Ovary (tissue), 9 donors: ENCODE measurements around the gene IFIT2. TPM values are rescaled to one million over a fixed set of nuclear protein-coding genes. Genes with fewer than 3 reads are reported as not detected.

Source experiments
- DNase-seq, 5 donors: peaks; one replicate each; pipeline ENCODE4 v3.0.0-alpha.2; 2019 to 2020
- H3K27ac ChIP-seq, 2 donors: fragments of 200-600 bp; one replicate each; pipeline versions ENCODE4 v1.5.1 to v1.8.0; 2019 to 2022
- H3K27me3 ChIP-seq: fragments of 200-600 bp; one replicate; pipeline ENCODE4 v1.8.0; 2022
- H3K36me3 ChIP-seq: fragments of 200-600 bp; sonication (generic); one replicate; pipeline ENCODE4 v1.5.1; 2019
- H3K4me1 ChIP-seq: one replicate; pipeline ENCODE4 v1.8.1; 2013; ENCODE audit warnings: mild to moderate bottlenecking, moderate library complexity; ENCODE audit not compliant: insufficient read depth
- H3K4me3 ChIP-seq: fragments of 200-600 bp; sonication (generic); one replicate; pipeline ENCODE4 v1.5.1; 2017
- H3K9me3 ChIP-seq, 2 donors: fragments of 200-600 bp in 1 of 2; sonication (generic) in 1 of 2; one replicate each; pipeline versions ENCODE4 v1.5.1 to v1.8.1; 2013 to 2019; ENCODE audit warnings: mild to moderate bottlenecking in 1 of 2, moderate library complexity in 1 of 2
- EP300 ChIP-seq: sonication (generic); formaldehyde crosslinking; IDR thresholded peaks from one replicate; pipeline ENCODE4 v1.6.1; 2017; ENCODE audit warnings: antibody characterized with exemption
- POLR2A ChIP-seq: fragments of 450-650 bp; IDR thresholded peaks from one replicate; pipeline ENCODE4 v1.6.1; 2017; ENCODE audit warnings: antibody characterized with exemption, mild to moderate bottlenecking, moderate library complexity
- WGBS, 3 donors: extraction: QIAGEN DNeasy Blood & Tissue Kit in 1 of 3; methylation state at CpG; one replicate each; pipeline versions ENCODE4 v1.1.5 to v1.1.7; 2013 to 2017; 5-methylcytosine and 5-hydroxymethylcytosine counted together
- intact Hi-C, 4 donors: fragments of 100-400 bp; cut with DNase I; formaldehyde crosslinking; loops; one replicate each; pipeline versions ENCODE4 v1.11.0 to v1.15.1; 2022 to 2023
- polyA plus RNA-seq, 2 donors: library from polyadenylated mRNA; stranded (reverse); fragments of 200-250 nt in 1 of 2; fragments of 350-450 nt in 1 of 2; fragmentation: Illumina TruSeq in 1 of 2; extraction: RNeasy Lipid Tissue Mini Kit (QIAGEN cat#74804) in 1 of 2; gene quantifications; one replicate each; pipeline ENCODE4 v1.2.3, GENCODE V29; 2013 to 2014
- total RNA-seq, 7 donors: library from RNA; depleted of rRNA in 2 of 7; stranded (reverse); fragments of >200 nt in 2 of 7; fragmentation: NEBNext Ultra II Directional in 3 of 7; extraction: Animal tissue kit (Norgen Biotek cat#: 25700) in 3 of 7; gene quantifications; one replicate each; pipeline versions ENCODE4 v1.1.0 to v1.2.4, GENCODE V29; 2016 to 2023
- TF ChIP-seq, protein P1 (sequence below), 3 donors: fragments of 450-650 bp in 2 of 3; fragments of 200-600 bp in 1 of 3; IDR thresholded peaks; one replicate each; pipeline versions ENCODE4 v1.5.1 to v1.8.0; 2016 to 2022; ENCODE audit warnings: antibody characterized with exemption in 3 of 3, mild to moderate bottlenecking in 1 of 3
- donor health status: DM: no; HTN: no; CAD: no; lungs with moderate emphysema.
- donor health status: DM: no; HTN: no; CAD: no.
- donor health status: Bipolar disorder and iron deficiency.
- donor health status: DM: yes; HTN: yes; CAD: no.
- donor health status: DM: no; HTN: no; CAD: no.
- donor health status: DM: yes; HTN: yes; CAD: no.

The IFIT2 gene
- total and polyA plus RNA-seq, 9 donors, result 2.1 to 21.3 (median 6.2) TPM

DNA sequence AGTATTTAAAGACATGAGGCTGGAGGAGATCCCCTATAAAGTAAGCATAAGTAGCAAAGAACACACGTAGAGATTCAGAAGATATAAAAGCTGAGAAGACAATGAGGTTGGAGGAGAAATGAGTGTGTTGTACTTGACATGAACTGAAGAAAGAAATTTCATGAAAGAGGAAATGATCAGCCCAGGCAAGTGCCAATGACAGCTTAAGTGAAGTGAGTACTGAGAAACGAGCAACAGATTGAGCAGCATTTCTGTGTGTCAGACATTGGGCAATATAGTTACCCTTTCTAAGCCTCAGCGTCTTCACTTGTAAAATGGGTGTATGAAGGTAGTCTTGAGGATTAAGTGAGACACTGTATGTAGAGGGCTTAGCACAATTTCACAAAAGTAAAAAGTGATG, 45.5 kb upstream of the IFIT2 start:
- no peaks in the 10 kb centered on the region for H3K27me3 ChIP-seq
- H3K36me3 ChIP-seq, result no peaks in the 10 kb centered on the region
- no peak for DNase-seq
- H3K4me3 ChIP-seq, result no peak overlapping the region
- H3K4me1 ChIP-seq, result peaks cover 1% of the 10 kb centered on the region
- H3K9me3 ChIP-seq, result no peaks in the 10 kb centered on the region
- TF ChIP-seq EP300 (no peak), POLR2A (no peak)
- TF ChIP-seq, protein P1, sequence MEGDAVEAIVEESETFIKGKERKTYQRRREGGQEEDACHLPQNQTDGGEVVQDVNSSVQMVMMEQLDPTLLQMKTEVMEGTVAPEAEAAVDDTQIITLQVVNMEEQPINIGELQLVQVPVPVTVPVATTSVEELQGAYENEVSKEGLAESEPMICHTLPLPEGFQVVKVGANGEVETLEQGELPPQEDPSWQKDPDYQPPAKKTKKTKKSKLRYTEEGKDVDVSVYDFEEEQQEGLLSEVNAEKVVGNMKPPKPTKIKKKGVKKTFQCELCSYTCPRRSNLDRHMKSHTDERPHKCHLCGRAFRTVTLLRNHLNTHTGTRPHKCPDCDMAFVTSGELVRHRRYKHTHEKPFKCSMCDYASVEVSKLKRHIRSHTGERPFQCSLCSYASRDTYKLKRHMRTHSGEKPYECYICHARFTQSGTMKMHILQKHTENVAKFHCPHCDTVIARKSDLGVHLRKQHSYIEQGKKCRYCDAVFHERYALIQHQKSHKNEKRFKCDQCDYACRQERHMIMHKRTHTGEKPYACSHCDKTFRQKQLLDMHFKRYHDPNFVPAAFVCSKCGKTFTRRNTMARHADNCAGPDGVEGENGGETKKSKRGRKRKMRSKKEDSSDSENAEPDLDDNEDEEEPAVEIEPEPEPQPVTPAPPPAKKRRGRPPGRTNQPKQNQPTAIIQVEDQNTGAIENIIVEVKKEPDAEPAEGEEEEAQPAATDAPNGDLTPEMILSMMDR (IDR thresholded peaks at IDR 0.05), result no peak
- intact Hi-C loops, result loop anchor here in 1 of 4 donors (5.0 kb wide), 1 partner anchor 306 kb away; no protein-coding TSS in a partner anchor
- no peak overlapping the region for H3K27ac ChIP-seq
- WGBS, 3 donors, result 71 to 79% (median 75%) methylated on average over 3 of the region's 3 CpGs

- H3K4me3 ChIP-seq, result no peak overlapping the region
- 13 to 35% (median 17%) methylated on average over 1 of the region's 1 CpG for WGBS, 3 donors
- no peaks in the 10 kb centered on the region for H3K9me3 ChIP-seq
- H3K4me1 ChIP-seq, result peaks cover 1% of the 10 kb centered on the region
- H3K27ac ChIP-seq, result no peak overlapping the region
- H3K36me3 ChIP-seq, result no peaks in the 10 kb centered on the region
- H3K27me3 ChIP-seq, result no peaks in the 10 kb centered on the region
- TF ChIP-seq, protein P1 (IDR thresholded peaks at IDR 0.05), result no peak
- TF ChIP-seq POLR2A (no peak), EP300 (no peak)
- intact Hi-C loops, result loop anchor here in 1 of 4 donors (5.0 kb wide), 1 partner anchor 305 kb away; no protein-coding TSS in a partner anchor
- no peak for DNase-seq
Observed at GRCh38 chr10:89256962-89257361, 44.9 kb upstream of the IFIT2 start.

DNA sequence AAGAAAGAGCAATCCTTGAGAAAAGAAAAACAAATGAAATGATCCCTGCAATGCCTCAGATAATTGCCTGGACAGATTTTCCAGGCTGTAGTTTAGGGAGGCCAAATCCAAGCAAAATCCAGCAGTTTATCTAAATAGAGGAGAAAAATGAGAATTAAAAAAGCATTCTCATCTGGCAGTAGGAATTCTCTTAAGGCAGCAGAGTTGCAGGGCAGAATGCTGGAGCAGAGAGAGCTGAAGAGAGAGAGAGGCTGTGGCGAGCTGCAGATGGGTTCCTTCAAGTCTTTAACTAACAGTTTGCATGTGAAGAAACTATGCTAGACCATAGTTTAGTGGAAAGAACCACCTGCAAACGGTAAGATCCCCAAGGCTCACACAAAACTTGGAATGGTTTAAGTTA, 44.3 kb upstream of the IFIT2 start:
- Histone ChIP-seq H3K4me1 (no peaks in the 10 kb centered on the region), H3K27me3 (no peaks in the 10 kb centered on the region), H3K36me3 (no peaks in the 10 kb centered on the region), H3K27ac (no peak overlapping the region), H3K4me3 (no peak overlapping the region), H3K9me3 (no peaks in the 10 kb centered on the region)
- DNase-seq, result no peak
- TF ChIP-seq, protein P1 (IDR thresholded peaks at IDR 0.05), result no peak
- no peak for TF ChIP-seq POLR2A
- no peak for TF ChIP-seq EP300
- intact Hi-C loops, result loop anchor here in 1 of 4 donors (5.0 kb wide), 1 partner anchor 305 kb away; no protein-coding TSS in a partner anchor
- WGBS, 3 donors, result 8 to 17% (median 14%) methylated on average over 2 of the region's 2 CpGs

GRCh38 chr10:89258881-89259280, 43.0 kb upstream of the IFIT2 start:
- WGBS, 3 donors, result 25 to 67% (median 45%) methylated on average over 1 of the region's 1 CpG
- Histone ChIP-seq H3K4me1 (no peaks in the 10 kb centered on the region), H3K27me3 (no peaks in the 10 kb centered on the region), H3K27ac (no peak overlapping the region), H3K36me3 (no peaks in the 10 kb centered on the region), H3K9me3 (no peaks in the 10 kb centered on the region), H3K4me3 (no peak overlapping the region)
- TF ChIP-seq EP300 (no peak), POLR2A (no peak)
- TF ChIP-seq, protein P1 (IDR thresholded peaks at IDR 0.05), result no peak
- intact Hi-C loops, result loop anchor here in 1 of 4 donors (5.0 kb wide), 1 partner anchor 303 kb away; no protein-coding TSS in a partner anchor
- no peak for DNase-seq
